ENCODE data around the gene ARMH2.

The ARMH2 gene

GRCh38 chr6:24821860-24822444, 23.2 kb upstream of the ARMH2 start:
- no peak for DNase-seq (ENCODE audit: low spot score)
- TF ChIP-seq CTCF (IDR thresholded peaks at IDR 0.05): no peak
- H3K27ac ChIP-seq: no peak overlapping the region
- no peak overlapping the region for H3K4me3 ChIP-seq

GRCh38 chr6:24818346-24818745, 19.6 kb upstream of the ARMH2 start:
- TF ChIP-seq CTCF (IDR thresholded peaks at IDR 0.05): no peak
- no peak for DNase-seq (ENCODE audit: low spot score)
- no peak overlapping the region for H3K4me3 ChIP-seq
- no peak overlapping the region for H3K27ac ChIP-seq

GRCh38 chr6:24809728-24810127, 11.0 kb upstream of the ARMH2 start:
- TF ChIP-seq CTCF (IDR thresholded peaks at IDR 0.05): no peak
- Histone ChIP-seq H3K27ac (no peak overlapping the region), H3K4me3 (no peak overlapping the region)
- DNase-seq (ENCODE audit: low spot score): no peak

- no peak for TF ChIP-seq CTCF (IDR thresholded peaks at IDR 0.05)
- Histone ChIP-seq H3K27ac (no peak overlapping the region), H3K4me3 (no peak overlapping the region)
- no peak for DNase-seq (ENCODE audit: low spot score)
Observed at GRCh38 chr6:24807584-24807983, 8.9 kb upstream of the ARMH2 start.

GRCh38 chr6:24802271-24803059, 3.7 kb upstream of the ARMH2 start:
- Histone ChIP-seq H3K4me3 (no peak overlapping the region), H3K27ac (no peak overlapping the region)
- DNase-seq (ENCODE audit: low spot score): no peak
- TF ChIP-seq CTCF (IDR thresholded peaks at IDR 0.05): no peak

GRCh38 chr6:24799541-24799915, 811 bp upstream of the ARMH2 start:
- H3K4me3 ChIP-seq: no peak overlapping the region
- no peak overlapping the region for H3K27ac ChIP-seq
- TF ChIP-seq CTCF (IDR thresholded peaks at IDR 0.05): no peak
- DNase-seq (ENCODE audit: low spot score): no peak
